HG03520 (cell line): ENCODE data around the gene KRT7.

Source experiments
- ATAC-seq: cut with Tn5 transposase; IDR thresholded peaks from one replicate; pipeline ENCODE4 v1.9.1; 2021; ENCODE audit warnings: mild to moderate bottlenecking, moderate library complexity; ENCODE audit not compliant: unreplicated experiment

KRT7 gene

DNA sequence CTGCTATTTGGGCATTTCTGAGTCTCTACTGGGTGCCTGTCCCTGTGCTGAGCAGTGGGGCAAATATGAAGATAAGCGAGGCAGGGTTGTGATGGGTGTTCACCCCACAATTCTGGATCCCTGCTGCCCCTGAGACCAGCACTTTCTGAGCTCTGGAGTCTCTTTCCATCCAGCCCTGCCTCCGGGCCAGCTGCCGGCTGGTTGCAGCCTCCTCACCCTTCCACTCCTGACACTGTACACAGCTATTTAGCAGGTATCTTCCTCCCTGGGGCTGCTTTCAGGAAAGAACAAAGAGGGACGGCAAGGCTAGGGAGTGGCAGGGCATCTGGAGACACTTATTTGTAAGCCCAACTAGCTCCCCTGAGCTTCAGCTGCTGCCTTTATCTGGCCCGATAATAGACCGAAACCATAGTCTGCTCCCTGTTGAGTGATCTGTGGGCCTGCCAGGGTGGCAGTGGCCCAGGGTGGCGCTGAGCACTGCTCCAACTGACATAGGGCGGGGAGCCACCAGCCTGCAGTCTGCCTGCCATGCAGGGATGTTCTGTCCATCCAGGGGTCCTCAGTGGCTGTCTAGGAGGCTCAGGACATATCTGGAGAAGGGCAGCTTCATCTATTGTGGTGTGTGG is 33.6 kb upstream of the KRT7 start:
- no peak for ATAC-seq

DNA sequence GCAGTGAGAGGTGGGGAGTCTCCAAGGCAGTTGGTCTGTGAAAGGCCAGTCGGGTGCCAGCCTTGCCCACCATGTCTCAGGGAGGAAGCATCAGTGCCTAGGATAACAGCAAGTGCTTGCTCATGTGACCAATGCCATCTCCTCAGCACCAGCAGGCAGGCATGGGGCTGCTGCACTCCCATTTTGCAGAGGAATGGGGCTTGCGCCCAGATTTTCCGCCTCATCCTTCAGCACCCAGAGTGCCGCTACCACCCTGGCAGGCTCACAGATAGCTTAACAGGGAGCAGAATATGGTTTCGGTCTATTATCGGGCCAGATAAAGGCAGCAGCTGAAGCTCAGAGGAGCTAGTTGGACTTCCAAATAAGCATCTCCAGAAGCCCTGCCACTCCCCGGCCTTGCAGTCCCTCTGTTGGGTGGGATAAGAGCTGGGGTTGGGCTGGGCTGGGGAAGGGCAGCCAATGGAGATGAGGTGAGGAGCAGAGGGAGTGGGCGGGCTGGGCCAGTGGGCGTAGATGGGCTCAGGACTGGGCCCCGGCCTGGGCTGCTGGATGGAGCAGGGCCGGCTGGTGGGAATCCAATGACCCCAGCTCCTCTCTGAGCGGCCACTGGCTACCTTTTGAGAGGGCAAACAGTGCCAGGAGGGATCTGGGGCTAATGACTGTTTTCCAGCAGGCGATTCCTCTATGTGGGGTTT is 32.8 kb upstream of the KRT7 start:
- no peak for ATAC-seq

DNA sequence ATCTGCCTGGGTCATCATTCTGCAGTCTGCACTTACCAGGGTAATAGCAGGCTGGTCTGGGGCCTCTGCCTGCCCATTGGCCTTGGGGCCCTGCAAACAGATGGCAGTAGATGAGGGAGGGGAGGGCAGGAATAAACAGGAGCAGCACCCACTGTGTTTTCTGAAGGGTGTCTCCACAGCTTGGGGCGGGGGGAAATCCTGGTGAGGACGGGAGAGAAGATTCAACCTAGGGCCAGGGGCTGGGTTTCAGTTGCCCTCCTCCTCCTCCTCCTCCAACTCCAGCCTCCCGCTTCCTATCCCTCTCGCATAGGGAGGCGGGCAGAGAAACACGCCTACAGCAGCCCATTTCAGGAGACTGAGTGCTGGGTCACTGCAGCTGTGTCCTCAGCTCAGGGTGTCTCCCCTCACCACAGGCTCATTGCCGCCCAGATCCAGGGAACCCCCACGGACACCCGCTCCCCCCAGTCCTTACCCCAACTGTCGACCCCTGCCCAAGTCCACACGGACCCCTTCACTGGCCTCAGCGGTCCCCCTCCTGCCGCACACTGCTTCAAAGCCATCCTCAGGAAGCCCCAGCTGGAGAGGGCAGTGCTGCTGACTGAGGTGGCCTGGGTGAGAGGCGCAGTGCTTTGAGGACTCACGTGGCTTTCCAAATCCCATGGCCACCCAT is 32.1 kb upstream of the KRT7 start:
- ATAC-seq: no peak

DNA sequence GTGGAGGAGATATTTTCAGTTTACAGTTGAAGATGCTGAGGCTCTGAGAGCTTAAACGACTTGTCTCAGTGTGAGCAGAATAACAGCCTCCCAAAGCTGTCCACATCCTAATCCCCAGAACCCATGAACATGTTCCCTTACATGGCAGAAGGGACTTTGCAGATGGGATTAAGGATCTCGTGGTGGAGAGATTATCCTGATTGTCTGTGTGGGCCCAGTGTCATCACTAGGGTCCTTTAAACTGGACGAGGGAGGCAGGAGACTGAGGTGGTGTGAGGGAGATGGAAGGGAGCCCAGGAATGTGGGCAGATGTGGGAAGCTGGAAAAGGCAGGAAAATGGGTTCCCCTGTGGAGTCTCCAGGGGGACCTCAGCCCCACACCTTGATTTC is 31.6 kb upstream of the KRT7 start:
- no peak for ATAC-seq

DNA sequence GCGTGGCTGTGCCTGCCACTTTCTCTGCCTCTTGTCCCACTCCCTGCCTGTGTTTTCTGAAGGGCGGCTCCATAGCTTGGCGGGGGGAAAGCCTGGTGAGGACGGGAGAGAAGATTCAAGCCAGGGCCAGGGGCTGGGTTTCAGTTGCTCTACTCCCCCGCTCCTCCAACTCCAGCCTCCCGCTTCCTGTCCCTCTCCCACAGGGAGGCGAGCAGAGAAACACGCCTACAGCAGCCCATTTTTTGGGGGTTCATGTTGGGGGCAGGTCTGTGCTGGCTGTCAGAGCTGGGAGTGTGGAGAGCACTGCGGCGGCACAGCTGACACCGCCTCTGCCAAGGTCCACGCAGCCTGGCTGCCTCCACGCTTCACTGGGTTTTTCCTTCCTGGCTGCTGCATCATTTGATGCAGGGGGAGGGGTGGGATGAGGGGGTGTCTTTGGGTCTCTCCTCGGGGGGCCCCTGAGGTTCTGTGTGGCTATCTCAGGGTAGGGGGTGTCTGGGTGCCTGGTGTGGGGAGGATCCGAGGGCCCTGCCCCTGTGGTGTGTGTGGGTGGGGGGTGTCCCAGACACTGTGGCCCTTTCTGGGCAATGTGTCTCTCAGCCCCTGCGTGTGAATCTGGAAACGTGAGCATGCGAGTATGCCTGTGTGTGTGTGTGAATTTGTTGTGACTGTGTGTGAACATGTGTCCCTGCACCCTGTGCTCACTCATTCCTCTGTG is 30.5 kb upstream of the KRT7 start:
- ATAC-seq: no peak

DNA sequence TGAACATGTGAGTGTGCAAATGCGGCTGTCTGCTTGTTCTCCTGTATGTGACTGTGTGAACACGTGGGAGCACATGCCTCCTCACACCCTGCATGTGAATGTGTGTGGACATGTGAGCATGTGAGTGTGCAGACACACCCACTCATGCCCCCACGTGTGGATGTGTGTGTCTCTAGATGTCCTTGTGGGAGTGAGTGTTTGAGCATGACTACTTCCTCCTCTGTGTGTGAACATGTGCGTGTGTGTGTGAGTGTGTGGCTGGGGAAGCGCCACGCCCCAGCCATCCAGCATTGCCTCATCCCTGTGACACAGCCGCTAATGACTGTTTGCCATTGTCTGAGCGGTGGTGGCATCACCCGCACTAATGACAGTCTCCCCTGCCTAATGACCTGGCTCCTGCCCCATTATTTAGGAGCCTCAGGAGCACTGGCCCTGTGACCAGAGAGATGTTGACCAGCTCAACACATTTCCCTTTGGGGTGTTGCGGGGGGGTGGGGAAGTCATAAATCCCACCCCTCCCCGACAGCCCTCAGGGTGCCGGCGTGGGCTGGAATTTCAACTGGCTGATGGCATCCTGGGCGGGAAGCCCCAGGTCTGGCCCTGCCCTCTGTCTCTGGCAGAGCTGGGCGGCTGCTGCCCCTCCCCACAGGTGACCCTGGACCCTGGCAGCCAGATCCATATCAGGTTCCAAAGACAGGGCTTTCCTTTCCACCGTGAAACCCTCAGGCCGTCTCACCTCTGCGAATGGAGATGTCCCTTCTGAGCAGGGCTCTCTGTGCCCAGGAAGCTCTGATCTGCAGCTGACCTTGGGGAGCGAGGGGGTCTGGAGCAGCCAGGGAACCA is 29.7 kb upstream of the KRT7 start:
- no peak for ATAC-seq

DNA sequence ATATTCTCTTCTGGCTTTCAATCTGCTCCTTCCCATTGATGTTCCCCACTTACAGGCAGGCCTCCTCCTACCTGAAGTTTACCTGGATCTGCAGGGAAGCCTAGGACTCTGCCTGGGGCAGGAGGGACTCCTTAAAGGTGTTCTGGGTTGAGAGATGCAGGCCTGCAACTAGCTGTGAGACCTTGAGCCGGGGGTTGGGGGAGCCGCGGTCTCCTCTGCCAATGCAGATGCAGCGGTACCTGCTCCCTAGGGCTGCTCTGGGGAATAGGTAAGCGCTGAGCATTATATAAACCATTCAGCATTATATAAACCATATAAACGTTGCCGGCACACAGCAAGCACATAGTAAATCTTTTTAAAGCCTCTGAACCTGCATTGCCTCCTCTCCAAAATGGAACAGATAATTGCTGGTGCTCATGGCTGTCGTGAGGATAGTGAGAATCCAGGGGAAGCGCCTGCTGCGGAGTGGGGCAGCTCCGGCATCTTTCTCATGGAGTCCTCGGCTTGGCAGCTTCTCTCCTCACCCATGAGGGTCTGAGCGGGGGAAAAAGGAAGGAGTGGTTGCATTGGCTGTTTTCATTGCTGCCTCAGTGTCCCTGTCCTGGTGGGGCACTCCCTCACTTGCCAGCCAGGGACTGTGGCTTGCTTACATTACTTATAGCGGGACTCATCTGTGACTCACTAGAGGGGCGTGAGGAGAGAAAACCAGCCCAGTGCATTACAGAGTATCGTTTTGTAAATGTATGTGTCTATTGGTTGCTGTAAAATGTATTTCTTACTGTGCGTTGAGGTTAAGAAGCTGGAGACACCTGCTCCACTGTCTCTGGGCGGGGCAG is 28.7 kb upstream of the KRT7 start:
- ATAC-seq: no peak

DNA sequence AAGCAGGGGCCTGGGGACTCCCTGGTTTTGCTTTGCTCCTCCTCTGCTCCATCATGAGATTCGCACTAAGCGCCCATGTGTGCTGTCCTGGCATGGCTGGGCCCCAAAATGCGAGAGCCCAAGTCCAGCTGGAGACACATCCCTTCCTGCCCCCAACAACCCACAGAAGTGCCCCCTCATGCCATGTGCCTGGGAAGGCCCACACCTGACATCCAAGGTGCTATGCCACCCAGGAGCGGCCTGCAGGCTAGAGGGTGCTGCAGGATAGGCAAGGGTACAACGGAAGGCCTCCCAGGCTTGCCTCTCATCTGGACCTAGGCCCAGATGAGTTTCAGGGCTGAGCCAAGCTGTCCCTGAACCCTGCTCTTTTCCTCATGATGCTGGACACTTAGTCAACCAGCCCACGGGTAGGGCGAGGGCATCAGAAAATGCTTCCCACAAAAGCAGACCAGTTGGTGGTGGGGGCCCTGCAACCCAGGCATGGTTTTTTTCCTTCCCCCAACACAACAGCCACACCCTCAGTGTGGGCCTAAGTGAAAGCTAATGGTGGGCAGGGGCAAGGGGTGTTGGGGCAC is 28.0 kb upstream of the KRT7 start:
- ATAC-seq: no peak

DNA sequence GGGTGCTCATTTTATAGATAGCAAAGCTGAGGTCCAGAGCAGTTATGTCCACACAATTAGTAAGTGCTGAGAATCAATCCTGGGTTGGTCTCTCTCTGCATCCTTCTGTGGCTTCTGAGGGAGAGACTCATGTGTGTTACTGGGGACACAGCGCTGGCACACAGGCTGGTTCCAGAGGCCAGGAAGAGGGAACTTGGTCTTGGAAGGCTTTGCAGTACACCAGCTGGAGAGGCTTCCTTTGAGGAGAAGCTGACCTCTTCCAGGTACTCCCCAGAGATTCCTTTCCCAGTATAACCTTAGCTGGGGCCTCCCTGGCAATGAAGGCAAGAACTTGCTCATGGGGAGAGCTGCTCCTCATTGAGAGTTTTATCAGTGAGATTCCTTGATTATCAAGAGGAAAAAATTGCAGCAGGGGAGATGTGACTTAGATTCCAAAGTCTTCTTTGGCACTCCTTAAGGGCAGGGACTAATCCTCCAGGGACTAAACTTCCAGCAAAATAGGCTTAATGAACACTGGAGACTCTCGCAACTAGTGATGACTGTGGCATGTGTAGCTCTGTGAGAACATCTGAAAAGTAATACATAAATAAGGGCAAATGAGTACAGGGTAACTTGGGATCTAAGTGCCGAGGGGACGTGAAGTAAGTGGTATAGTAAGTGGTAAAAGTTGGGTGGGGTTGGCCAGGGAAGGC is 27.3 kb upstream of the KRT7 start:
- no peak for ATAC-seq

DNA sequence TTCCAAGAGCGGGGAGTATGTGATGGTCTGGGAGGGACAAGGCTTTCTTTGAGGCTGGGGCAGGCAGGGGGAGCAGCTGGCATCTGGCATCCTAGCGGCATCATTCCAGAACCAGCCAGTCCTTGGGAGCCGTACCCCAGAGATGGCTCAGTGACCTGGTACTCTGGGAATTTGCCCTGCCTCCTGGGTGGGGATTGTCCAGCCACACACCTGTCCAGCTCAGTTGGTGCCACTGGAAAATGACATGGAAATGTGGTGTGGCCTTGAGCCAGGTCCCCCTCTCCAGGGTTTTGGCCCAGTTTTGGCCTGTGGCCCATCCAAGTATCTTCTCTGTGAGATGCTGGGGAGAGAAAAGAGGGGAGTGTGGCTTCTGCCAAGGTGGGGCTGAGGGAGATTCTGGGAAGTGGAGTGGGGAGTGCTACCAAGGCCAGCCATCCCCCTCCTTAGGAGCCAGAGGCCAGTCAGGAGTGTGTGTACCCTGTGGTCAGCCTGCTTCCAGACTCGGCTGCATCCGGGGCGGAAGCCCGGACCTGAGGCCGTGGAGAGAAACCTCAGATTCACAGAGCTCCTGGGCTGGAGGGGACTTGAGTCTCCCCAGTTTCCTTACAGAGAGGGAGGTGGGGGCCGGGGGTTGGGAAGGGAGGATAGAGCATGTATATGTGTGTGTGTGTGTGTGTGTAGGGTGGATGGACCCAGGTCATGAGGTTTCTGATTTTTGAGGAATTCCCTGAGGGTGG is 26.6 kb upstream of the KRT7 start:
- ATAC-seq: no peak

DNA sequence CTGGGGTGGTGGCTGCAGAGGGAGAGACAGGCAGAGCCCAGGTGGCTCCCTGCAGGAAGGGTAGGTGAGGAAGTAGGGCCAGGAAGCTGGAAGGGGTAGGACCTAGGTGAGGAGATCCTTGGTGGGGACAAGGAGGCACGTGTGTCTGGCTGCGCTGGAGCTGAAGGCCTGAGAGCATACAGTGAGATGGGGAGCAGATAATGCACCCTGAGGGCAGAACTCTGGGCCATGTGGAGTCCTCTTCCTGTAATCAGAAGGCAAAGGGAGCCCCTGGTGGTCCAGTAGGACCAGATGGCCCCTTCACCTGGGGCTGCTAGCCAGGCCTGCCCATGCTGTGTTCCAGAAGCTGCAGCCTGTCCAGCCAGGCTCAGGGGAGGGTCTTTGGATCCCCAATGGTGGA is 25.9 kb upstream of the KRT7 start:
- ATAC-seq: no peak

DNA sequence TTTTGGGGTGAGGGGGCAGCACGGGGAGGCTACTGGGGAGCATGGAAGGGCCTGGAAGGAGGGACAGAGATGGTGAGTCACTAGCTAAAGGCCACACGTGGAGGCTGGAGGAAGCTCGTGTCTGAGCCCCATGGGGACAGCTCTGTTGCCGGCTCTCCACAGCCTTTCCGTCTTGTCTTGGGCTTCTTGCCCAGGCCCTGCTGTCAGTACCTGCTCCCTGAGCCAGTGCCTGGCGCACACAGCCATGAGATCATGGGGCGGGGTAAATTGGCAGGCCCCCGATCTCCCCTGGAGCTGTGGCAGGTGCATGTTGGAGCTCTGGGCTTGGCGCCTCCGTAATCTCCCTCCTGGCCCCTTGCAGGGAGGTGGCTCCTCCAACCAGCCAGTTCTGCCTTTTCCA is 25.1 kb upstream of the KRT7 start:
- ATAC-seq: no peak

DNA sequence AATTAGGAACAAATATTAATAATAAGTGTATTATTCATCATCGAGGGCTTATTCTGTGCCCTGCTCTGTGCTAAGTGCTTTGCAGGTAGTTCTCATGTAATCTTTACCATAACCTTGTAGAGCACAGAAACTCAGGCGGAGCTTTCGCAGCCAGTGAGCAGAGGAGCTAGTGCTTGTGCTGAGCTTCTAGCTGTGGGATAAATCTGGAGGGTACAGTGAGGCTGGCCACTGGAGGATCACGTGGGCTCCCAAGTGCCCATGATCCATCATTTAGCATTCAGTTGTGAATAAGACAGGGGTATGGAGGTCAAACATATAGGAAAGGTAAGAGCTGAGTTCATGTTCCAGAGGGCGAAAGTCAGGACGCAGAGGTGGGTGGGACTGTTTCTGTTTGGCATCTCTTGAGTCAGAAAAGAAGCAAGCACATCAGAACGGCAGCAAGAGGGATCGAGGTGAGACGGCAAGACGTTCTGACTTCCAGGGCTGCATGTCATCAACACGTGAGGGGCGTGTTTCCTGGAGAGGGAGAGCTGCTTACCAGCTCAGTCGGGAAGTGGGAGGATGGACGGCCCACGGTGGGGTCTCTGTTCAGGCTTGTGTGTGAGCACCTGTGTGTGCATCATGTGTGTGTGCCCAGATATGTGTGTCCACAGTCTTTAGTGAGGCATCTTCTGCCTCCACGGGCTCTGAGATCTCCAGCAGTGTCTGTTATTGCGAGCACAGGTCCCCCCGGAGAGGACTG is 24.4 kb upstream of the KRT7 start:
- no peak for ATAC-seq

DNA sequence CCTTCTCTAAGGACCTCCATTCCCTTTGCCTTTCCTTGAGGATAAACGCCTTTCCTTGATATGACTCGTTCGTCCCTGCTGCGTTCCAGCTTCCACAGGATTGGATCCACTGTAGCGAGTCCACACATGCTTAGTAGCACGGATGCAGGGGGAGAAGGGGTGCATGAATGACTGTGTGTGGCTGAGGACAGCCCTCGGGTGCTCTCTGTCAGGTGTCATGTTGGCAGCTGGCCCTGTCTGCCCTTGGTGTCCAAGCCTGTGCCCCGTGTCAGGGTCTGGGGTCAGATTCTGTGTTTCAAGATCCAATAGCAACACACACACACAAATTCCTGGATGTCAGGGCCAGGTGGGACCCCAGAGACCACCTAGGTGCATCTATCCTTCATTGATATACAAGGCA is 23.7 kb upstream of the KRT7 start:
- ATAC-seq: no peak

DNA sequence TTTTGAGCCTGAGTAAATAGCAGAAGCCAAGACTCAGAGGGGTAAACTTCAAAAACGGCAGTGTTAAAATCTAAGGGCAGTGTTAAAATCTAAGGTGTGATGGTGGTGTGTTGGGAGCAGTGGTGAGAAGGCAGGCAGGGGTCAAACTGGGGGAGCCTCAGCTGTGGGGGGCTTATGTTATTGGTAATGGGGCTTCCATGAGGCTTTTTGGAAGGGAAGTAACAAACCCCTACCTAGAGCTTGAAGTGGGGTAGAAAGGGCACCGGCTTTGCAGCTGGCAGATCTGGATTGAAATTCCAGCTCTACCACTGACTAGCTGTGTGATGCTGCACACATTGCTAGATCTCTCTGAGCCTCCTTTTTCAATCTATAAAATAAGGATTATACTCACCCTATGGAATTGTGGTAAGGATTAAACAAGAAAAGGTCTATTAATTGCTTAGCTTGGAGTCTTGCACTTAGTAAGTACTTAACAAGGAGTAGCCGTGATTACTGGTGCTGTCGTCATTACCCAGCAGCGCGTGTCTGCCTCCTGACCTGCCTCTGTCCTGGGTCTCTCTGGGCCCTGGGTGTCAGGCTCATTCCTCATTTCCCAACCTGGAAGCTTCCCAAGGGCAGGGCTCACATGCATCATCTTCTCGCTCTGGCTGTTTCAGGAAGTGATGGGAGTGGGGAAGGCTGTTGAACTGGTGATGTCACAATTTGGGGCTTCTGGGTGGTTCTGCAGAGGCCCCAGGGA is 22.7 kb upstream of the KRT7 start:
- no peak for ATAC-seq

DNA sequence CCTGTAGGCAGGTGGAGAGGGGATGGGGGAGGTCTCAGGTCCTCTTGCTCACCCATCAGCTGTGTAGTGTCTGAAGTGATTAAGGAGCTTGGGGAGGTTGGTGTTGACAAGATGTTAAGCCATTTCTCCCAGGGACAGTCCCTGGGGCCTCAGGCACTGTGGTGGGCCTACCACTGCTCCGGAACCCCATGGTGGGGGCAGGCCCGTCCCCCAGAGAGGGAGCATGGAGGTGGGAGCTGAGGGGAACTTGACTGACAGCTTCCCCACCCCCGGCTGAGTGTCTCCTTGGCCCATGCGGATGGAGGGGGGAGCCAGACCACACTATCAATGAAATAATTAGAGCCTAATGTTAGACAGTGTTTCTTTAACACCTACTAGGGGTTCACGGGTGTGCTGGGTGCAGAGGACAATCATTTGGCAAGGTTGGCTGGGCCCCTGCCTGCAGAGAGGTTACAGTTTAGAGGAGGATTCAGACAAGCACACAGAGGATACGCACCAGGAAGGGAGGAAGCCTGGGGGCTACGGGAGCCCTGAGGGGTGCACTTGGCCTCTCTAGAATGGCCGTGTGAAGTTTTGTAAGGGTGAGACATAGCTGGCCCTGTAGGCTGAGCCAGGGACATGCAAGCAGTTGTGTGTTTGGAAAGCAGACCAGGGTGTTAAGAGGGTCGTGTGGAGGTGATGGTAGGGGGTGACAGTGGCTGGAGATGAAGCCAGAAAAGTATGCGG is 22.0 kb upstream of the KRT7 start:
- no peak for ATAC-seq
